PC-3 (cell line): ENCODE data around the gene EGFLAM. TPM values are rescaled to one million over a fixed set of nuclear protein-coding genes. Genes with fewer than 3 reads are reported as not detected.
A peak's percentile ranks its signal among the peaks of the same experiment; 100 is the strongest.

Experiments
- ATAC-seq: fragments of 200-7000 bp; cut with Tn5 transposase; 2 replicates; pipeline ENCODE4 v1.9.1; 2020; ENCODE audit warnings: mild to moderate bottlenecking, moderate library complexity
- BruUV-seq: library from RNA; stranded (reverse); fragments of 400-500 nt; replicated peaks from 2 replicates; lab custom pipeline; 2021; lab: Mats Ljungman, UMichigan
- CTCF ChIA-PET: fragments of 300-600 bp; sonication (Branson Sonifier 250); formaldehyde crosslinking; loops from one replicate; lab custom pipeline; 2022; ENCODE audit warnings: antibody characterized with exemption; lab: Charles Lee
- POLR2A ChIA-PET: fragments of 300-600 bp; sonication (Branson Sonifier 250); formaldehyde crosslinking; loops from one replicate; lab custom pipeline; 2022; ENCODE audit warnings: antibody characterized with exemption; ENCODE audit not compliant: unreplicated experiment; lab: Charles Lee
- DNase-seq: peaks from one replicate; pipeline ENCODE4 v3.0.0-alpha.2; 2015
- H2AFZ ChIP-seq: fragments of 300-600 bp; sonication (generic); 2 replicates; pipeline ENCODE4 v1.6.0; 2016; ENCODE audit warnings: antibody characterized with exemption, low read length
- H3F3A ChIP-seq: fragments of 300-600 bp; sonication (generic); one replicate; pipeline ENCODE4 v1.6.0; 2017; ENCODE audit warnings: antibody characterized with exemption, low read length, control low read depth, mild to moderate bottlenecking; ENCODE audit not compliant: unreplicated experiment
- H3K27ac ChIP-seq: fragments of 300-600 bp; sonication (generic); 2 replicates; pipeline ENCODE4 v1.5.1; 2016; ENCODE audit warnings: mild to moderate bottlenecking, low read length
- H3K27me3 ChIP-seq: fragments of 300-600 bp; sonication (generic); 2 replicates; pipeline ENCODE4 v1.6.1; 2016; ENCODE audit warnings: low read length, mixed read lengths
- H3K36me3 ChIP-seq: fragments of 300-600 bp; sonication (generic); 2 replicates; pipeline ENCODE4 v1.6.1; 2016; ENCODE audit warnings: low read depth, mixed run types, low read length, mixed read lengths
- H3K4me1 ChIP-seq: fragments of 300-600 bp; sonication (generic); 2 replicates; pipeline ENCODE4 v1.5.1; 2016; ENCODE audit warnings: low read length; ENCODE audit not compliant: insufficient read depth
- H3K4me2 ChIP-seq: fragments of 300-600 bp; sonication (generic); 2 replicates; pipeline ENCODE4 v1.6.0; 2016; ENCODE audit warnings: low read length
- H3K4me3 ChIP-seq: fragments of 300-600 bp; sonication (generic); 2 replicates; pipeline ENCODE4 v1.5.1; 2016; ENCODE audit warnings: mild to moderate bottlenecking, low read length, mixed read lengths
- H3K79me2 ChIP-seq: fragments of 300-600 bp; sonication (generic); 2 replicates; pipeline ENCODE4 v1.6.1; 2017; ENCODE audit warnings: low read length, mixed read lengths
- H3K9ac ChIP-seq: fragments of 300-600 bp; sonication (generic); 2 replicates; pipeline ENCODE4 v1.6.0; 2016; ENCODE audit warnings: mild to moderate bottlenecking, low read length
- H3K9me2 ChIP-seq: fragments of 300-600 bp; sonication (generic); replicated peaks from 2 replicates; pipeline ENCODE4 v1.6.1; 2016; ENCODE audit warnings: mixed run types, low read length, mixed read lengths
- H3K9me3 ChIP-seq: fragments of 300-600 bp; sonication (generic); 2 replicates; pipeline ENCODE4 v1.6.1; 2016; ENCODE audit warnings: low read length, mixed read lengths
- H4K20me1 ChIP-seq: fragments of 300-600 bp; sonication (generic); 2 replicates; pipeline ENCODE4 v1.6.1; 2016; ENCODE audit warnings: low read length, mixed read lengths
- CTCF ChIP-seq: fragments of 300-600 bp; sonication (generic); conservative IDR thresholded peaks from 2 replicates; pipeline ENCODE4 v1.5.1; 2017; ENCODE audit warnings: antibody characterized with exemption, low read depth, mild to moderate bottlenecking, low read length
- EZH2 ChIP-seq: fragments of 300-600 bp; sonication (generic); IDR thresholded peaks from one replicate; pipeline ENCODE4 v1.6.1; 2017; ENCODE audit warnings: antibody characterized with exemption, mild to moderate bottlenecking, low read length; ENCODE audit not compliant: unreplicated experiment
- EZH2phosphoT487 ChIP-seq: fragments of 300-600 bp; sonication (generic); IDR thresholded peaks from 2 replicates; pipeline ENCODE4 v1.6.1; 2018; ENCODE audit warnings: mild to moderate bottlenecking, antibody characterized with exemption, low read length, borderline replicate concordance
- intact Hi-C: fragments of 100-400 bp; cut with micrococcal nuclease; formaldehyde crosslinking; loops from 2 replicates; pipeline ENCODE4 v1.9.0; 2023
- total RNA-seq: library from RNA; depleted of rRNA; stranded (reverse); fragments of >200 nt; gene quantifications from 2 replicates; pipeline ENCODE4 v1.2.3, GENCODE V29; 2014

The EGFLAM gene
- total RNA-seq, 1 experiment from 2014 or later, result not detected

- no peaks in the 10 kb centered on the region for H3K9me3 ChIP-seq
- H2AFZ ChIP-seq, result no peak overlapping the region
- no peak overlapping the region for H3K4me2 ChIP-seq
- CTCF ChIA-PET, result no interaction called here
- no peak for ATAC-seq
- H3K4me1 ChIP-seq, result no peaks in the 10 kb centered on the region
- H3K4me3 ChIP-seq, result no peak overlapping the region
- no peaks in the 10 kb centered on the region for H3K36me3 ChIP-seq
- no peaks in the 10 kb centered on the region for H3K79me2 ChIP-seq
- intact Hi-C loops, result no loop called here
- no TSS peak for BruUV-seq
- POLR2A ChIA-PET, result no interaction called here
- no peak for DNase-seq
- no peak overlapping the region for H3K9ac ChIP-seq
- no peak overlapping the region for H3K27ac ChIP-seq
- no peaks in the 10 kb centered on the region for H4K20me1 ChIP-seq
- H3K9me2 ChIP-seq, result no peaks in the 10 kb centered on the region
- H3K27me3 ChIP-seq, result no peaks in the 10 kb centered on the region
- H3F3A ChIP-seq, result no peaks in the 10 kb centered on the region
- TF ChIP-seq CTCF, result no peak
- TF ChIP-seq EZH2phosphoT487, result no peak
- no peak for TF ChIP-seq EZH2
Measured at GRCh38 chr5:38494175-38494574, 235.8 kb downstream of the EGFLAM start.

GRCh38 chr5:38494763-38495162, 236.4 kb downstream of the EGFLAM start:
- ATAC-seq (no peak), DNase-seq (no peak)
- no peak for TF ChIP-seq EZH2
- no peak for TF ChIP-seq EZH2phosphoT487
- TF ChIP-seq CTCF, result no peak
- no TSS peak for BruUV-seq
- POLR2A ChIA-PET, result no interaction called here
- no peak overlapping the region for H2AFZ ChIP-seq
- H3K36me3 ChIP-seq, result no peaks in the 10 kb centered on the region
- intact Hi-C loops, result loop anchor here (5.0 kb wide), 1 partner anchor 52 kb away; no protein-coding TSS in a partner anchor
- CTCF ChIA-PET, result no interaction called here
- H3K9me3 ChIP-seq, result no peaks in the 10 kb centered on the region
- H3K4me2 ChIP-seq, result no peak overlapping the region
- H3K4me1 ChIP-seq, result no peaks in the 10 kb centered on the region
- H3K27ac ChIP-seq, result no peak overlapping the region
- H3F3A ChIP-seq, result no peaks in the 10 kb centered on the region
- H3K9me2 ChIP-seq, result no peaks in the 10 kb centered on the region
- no peak overlapping the region for H3K4me3 ChIP-seq
- no peaks in the 10 kb centered on the region for H4K20me1 ChIP-seq
- H3K27me3 ChIP-seq, result no peaks in the 10 kb centered on the region
- no peak overlapping the region for H3K9ac ChIP-seq
- H3K79me2 ChIP-seq, result no peaks in the 10 kb centered on the region

- Histone ChIP-seq H4K20me1 (no peaks in the 10 kb centered on the region), H3K4me3 (no peak overlapping the region), H3K4me1 (peaks cover 7% of the 10 kb centered on the region), H2AFZ (no peak overlapping the region), H3F3A (no peaks in the 10 kb centered on the region), H3K27ac (no peak overlapping the region), H3K4me2 (no peak overlapping the region), H3K79me2 (no peaks in the 10 kb centered on the region), H3K9ac (no peak overlapping the region), H3K9me3 (no peaks in the 10 kb centered on the region), H3K9me2 (no peaks in the 10 kb centered on the region), H3K36me3 (no peaks in the 10 kb centered on the region), H3K27me3 (no peaks in the 10 kb centered on the region)
- intact Hi-C loops, result loop anchor here (1.0 to 5.0 kb wide), 3 partner anchors 53 to 312 kb away; no protein-coding TSS in a partner anchor
- POLR2A ChIA-PET, result no interaction called here
- peak; percentile 62 for TF ChIP-seq CTCF
- no peak for TF ChIP-seq EZH2phosphoT487
- CTCF ChIA-PET, result no interaction called here
- ATAC-seq, result peak; percentile 88
- no TSS peak for BruUV-seq
- DNase-seq, result peak; percentile 52
Measured at GRCh38 chr5:38497946-38498345, 239.6 kb downstream of the EGFLAM start.
